Tibial nerve (tissue), 4 donors: ENCODE measurements around the gene RIN2. TPM values are rescaled to one million over a fixed set of nuclear protein-coding genes. Genes with fewer than 3 reads are reported as not detected.

Experiments used
- DNase-seq, 2 donors: peaks; one replicate each; pipeline ENCODE4 v3.0.0-alpha.2; 2019; ENCODE audit warnings: low spot score in 2 of 2
- H3K27ac ChIP-seq, 4 donors: fragments of 200-600 bp; sonication (generic) in 3 of 4; one replicate each; pipeline ENCODE4 v1.5.1; 2017 to 2019; ENCODE audit warnings: mild to moderate bottlenecking in 1 of 4
- H3K27me3 ChIP-seq, 2 donors: fragments of 200-600 bp; sonication (generic) in 1 of 2; one replicate each; pipeline versions ENCODE4 v1.5.1 to v1.6.0; 2017 to 2019
- H3K36me3 ChIP-seq, 3 donors: fragments of 200-600 bp; sonication (generic); one replicate each; pipeline ENCODE4 v1.5.1; 2018 to 2019
- H3K4me1 ChIP-seq, 4 donors: fragments of 200-600 bp; sonication (generic) in 3 of 4; one replicate each; pipeline ENCODE4 v1.5.1; 2017 to 2019
- H3K4me3 ChIP-seq, 4 donors: fragments of 200-600 bp; sonication (generic) in 3 of 4; one replicate each; pipeline ENCODE4 v1.5.1; 2017 to 2019; ENCODE audit warnings: mild to moderate bottlenecking in 1 of 4, moderate library complexity in 1 of 4
- H3K9me3 ChIP-seq, 4 donors: fragments of 200-600 bp; sonication (generic) in 3 of 4; one replicate each; pipeline ENCODE4 v1.5.1; 2017 to 2019
- CTCF ChIP-seq, 5 experiments: fragments of 200-600 bp in 3 of 5; fragments of 450-650 bp in 2 of 5; sonication (generic) in 3 of 5; IDR thresholded peaks; one replicate each; pipeline ENCODE4 v1.5.1; 2016 to 2019; ENCODE audit warnings: antibody characterized with exemption in 5 of 5, mild to moderate bottlenecking in 3 of 5, moderate library complexity in 2 of 5
- EP300 ChIP-seq, 2 donors: sonication (generic); formaldehyde crosslinking; IDR thresholded peaks; one replicate each; pipeline ENCODE4 v1.6.1; 2017; ENCODE audit warnings: antibody characterized with exemption in 2 of 2, mild to moderate bottlenecking in 1 of 2
- POLR2A ChIP-seq, 2 donors: fragments of 450-650 bp; IDR thresholded peaks; one replicate each; pipeline ENCODE4 v1.6.1; 2017; ENCODE audit warnings: antibody characterized with exemption in 2 of 2, mild to moderate bottlenecking in 2 of 2, moderate library complexity in 2 of 2
- WGBS, 2 donors: methylation state at CpG; one replicate each; pipeline ENCODE4 v1.1.5; 2018; 5-methylcytosine and 5-hydroxymethylcytosine counted together
- total RNA-seq, 4 donors: library from RNA; depleted of rRNA; stranded (reverse); fragments of >200 nt; gene quantifications; one replicate each; pipeline ENCODE4 v1.1.0, GENCODE V29; 2016

Gene RIN2
- total RNA-seq, 4 donors from 2014 or later = 65.1 to 91.5 (median 69.9) TPM

- TF ChIP-seq EP300 (IDR thresholded peaks at IDR 0.05) (no peak), CTCF (IDR thresholded peaks at IDR 0.05) (no peak), POLR2A (IDR thresholded peaks at IDR 0.05) (no peak)
- Histone ChIP-seq H3K36me3 (no peaks in the 10 kb centered on the region), H3K27me3 (no peaks in the 10 kb centered on the region), H3K4me3 (no peak overlapping the region), H3K4me1 (no peaks in the 10 kb centered on the region), H3K9me3 (no peaks in the 10 kb centered on the region), H3K27ac (no peak overlapping the region)
- DNase-seq = no peak
- WGBS, 2 donors = 92 to 93% methylated on average over 10 of the region's 10 CpGs
Observed at GRCh38 chr20:19727251-19727847, 30.7 kb upstream of the RIN2 start.

GRCh38 chr20:19729672-19730071, 28.4 kb upstream of the RIN2 start:
- Histone ChIP-seq H3K4me1 (peaks cover 0 to 2% (median 0%) of the 10 kb centered on the region in 4 donors), H3K27me3 (no peaks in the 10 kb centered on the region), H3K27ac (no peak overlapping the region), H3K36me3 (no peaks in the 10 kb centered on the region), H3K9me3 (no peaks in the 10 kb centered on the region), H3K4me3 (no peak overlapping the region)
- no peak for TF ChIP-seq CTCF (IDR thresholded peaks at IDR 0.05)
- TF ChIP-seq POLR2A (IDR thresholded peaks at IDR 0.05) = no peak
- no peak for TF ChIP-seq EP300 (IDR thresholded peaks at IDR 0.05)
- WGBS, 2 donors = 78 to 92% methylated on average over 4 of the region's 4 CpGs
- DNase-seq = no peak

- WGBS, 2 donors = 74 to 76% methylated on average over 7 of the region's 7 CpGs
- Histone ChIP-seq H3K27ac (no peak overlapping the region), H3K9me3 (no peaks in the 10 kb centered on the region), H3K4me3 (no peak overlapping the region), H3K4me1 (peaks cover 0 to 12% (median 0%) of the 10 kb centered on the region in 4 donors), H3K27me3 (no peaks in the 10 kb centered on the region), H3K36me3 (no peaks in the 10 kb centered on the region)
- TF ChIP-seq EP300 (IDR thresholded peaks at IDR 0.05) = no peak
- no peak for TF ChIP-seq CTCF (IDR thresholded peaks at IDR 0.05)
- no peak for TF ChIP-seq POLR2A (IDR thresholded peaks at IDR 0.05)
- DNase-seq = no peak
Observed at GRCh38 chr20:19730706-19731105, 27.4 kb upstream of the RIN2 start.

- DNase-seq = no peak
- peak overlapping the region in 2 of 4 donors; percentile 52 to 67 for H3K27ac ChIP-seq
- peaks cover 0 to 19% (median 3%) of the 10 kb centered on the region in 4 donors for H3K4me1 ChIP-seq
- WGBS, 2 donors = 60 to 78% methylated on average over 1 of the region's 1 CpG
- H3K9me3 ChIP-seq = no peaks in the 10 kb centered on the region
- TF ChIP-seq CTCF (IDR thresholded peaks at IDR 0.05) = no peak
- TF ChIP-seq EP300 (IDR thresholded peaks at IDR 0.05) = no peak
- no peak for TF ChIP-seq POLR2A (IDR thresholded peaks at IDR 0.05)
- H3K27me3 ChIP-seq = no peaks in the 10 kb centered on the region
- no peaks in the 10 kb centered on the region for H3K36me3 ChIP-seq
- H3K4me3 ChIP-seq = no peak overlapping the region
Observed at GRCh38 chr20:19734811-19735210, 23.2 kb upstream of the RIN2 start.

- Histone ChIP-seq H3K4me3 (no peak overlapping the region), H3K36me3 (no peaks in the 10 kb centered on the region), H3K27me3 (no peaks in the 10 kb centered on the region), H3K27ac (peak overlapping the region in 2 of 4 donors; percentile 52 to 67), H3K4me1 (peaks cover 0 to 19% (median 3%) of the 10 kb centered on the region in 4 donors), H3K9me3 (no peaks in the 10 kb centered on the region)
- DNase-seq = peak; percentile 56 to 72
- TF ChIP-seq CTCF (IDR thresholded peaks at IDR 0.05) (no peak), EP300 (IDR thresholded peaks at IDR 0.05) (peak in 1 of 2 donors; percentile 78), POLR2A (IDR thresholded peaks at IDR 0.05) (no peak)
- WGBS, 2 donors = 25 to 26% methylated on average over 6 of the region's 6 CpGs
Observed at GRCh38 chr20:19735446-19735845, 22.6 kb upstream of the RIN2 start.
